Tibial nerve (tissue), 4 donors: ENCODE results near the gene ZBTB11. TPM values are rescaled to one million over a fixed set of nuclear protein-coding genes. Genes with fewer than 3 reads are reported as not detected.
"Not testable (repeated sequence)": the region's sequence is repeated elsewhere in the genome, so short reads cannot be mapped to it uniquely, and the experiment has no call there.

Experiments used
- DNase-seq, 2 donors: peaks; one replicate each; pipeline ENCODE4 v3.0.0-alpha.2; 2019; ENCODE audit warnings: low spot score in 2 of 2
- H3K27ac ChIP-seq, 4 donors: fragments of 200-600 bp; sonication (generic) in 3 of 4; one replicate each; pipeline ENCODE4 v1.5.1; 2017 to 2019; ENCODE audit warnings: mild to moderate bottlenecking in 1 of 4
- H3K27me3 ChIP-seq, 2 donors: fragments of 200-600 bp; sonication (generic) in 1 of 2; one replicate each; pipeline versions ENCODE4 v1.5.1 to v1.6.0; 2017 to 2019
- H3K36me3 ChIP-seq, 3 donors: fragments of 200-600 bp; sonication (generic); one replicate each; pipeline ENCODE4 v1.5.1; 2018 to 2019
- H3K4me1 ChIP-seq, 4 donors: fragments of 200-600 bp; sonication (generic) in 3 of 4; one replicate each; pipeline ENCODE4 v1.5.1; 2017 to 2019
- H3K4me3 ChIP-seq, 4 donors: fragments of 200-600 bp; sonication (generic) in 3 of 4; one replicate each; pipeline ENCODE4 v1.5.1; 2017 to 2019; ENCODE audit warnings: mild to moderate bottlenecking in 1 of 4, moderate library complexity in 1 of 4
- H3K9me3 ChIP-seq, 4 donors: fragments of 200-600 bp; sonication (generic) in 3 of 4; one replicate each; pipeline ENCODE4 v1.5.1; 2017 to 2019
- CTCF ChIP-seq, 5 experiments: fragments of 200-600 bp in 3 of 5; fragments of 450-650 bp in 2 of 5; sonication (generic) in 3 of 5; IDR thresholded peaks; one replicate each; pipeline ENCODE4 v1.5.1; 2016 to 2019; ENCODE audit warnings: antibody characterized with exemption in 5 of 5, mild to moderate bottlenecking in 3 of 5, moderate library complexity in 2 of 5
- EP300 ChIP-seq, 2 donors: sonication (generic); formaldehyde crosslinking; IDR thresholded peaks; one replicate each; pipeline ENCODE4 v1.6.1; 2017; ENCODE audit warnings: antibody characterized with exemption in 2 of 2, mild to moderate bottlenecking in 1 of 2
- POLR2A ChIP-seq, 2 donors: fragments of 450-650 bp; IDR thresholded peaks; one replicate each; pipeline ENCODE4 v1.6.1; 2017; ENCODE audit warnings: antibody characterized with exemption in 2 of 2, mild to moderate bottlenecking in 2 of 2, moderate library complexity in 2 of 2
- WGBS, 2 donors: methylation state at CpG; one replicate each; pipeline ENCODE4 v1.1.5; 2018; 5-methylcytosine and 5-hydroxymethylcytosine counted together
- total RNA-seq, 4 donors: library from RNA; depleted of rRNA; stranded (reverse); fragments of >200 nt; gene quantifications; one replicate each; pipeline ENCODE4 v1.1.0, GENCODE V29; 2016

The ZBTB11 gene
- total RNA-seq, 4 donors from 2014 or later = 18.3 to 20.5 (median 19.6) TPM

- Histone ChIP-seq H3K4me3 (no peak overlapping the region), H3K27me3 (no peaks in the 10 kb centered on the region), H3K27ac (no peak overlapping the region), H3K4me1 (no peaks in the 10 kb centered on the region), H3K9me3 (no peaks in the 10 kb centered on the region), H3K36me3 (no peaks in the 10 kb centered on the region)
- TF ChIP-seq CTCF (IDR thresholded peaks at IDR 0.05) = no peak
- TF ChIP-seq EP300 (IDR thresholded peaks at IDR 0.05) = no peak
- no peak for TF ChIP-seq POLR2A (IDR thresholded peaks at IDR 0.05)
- WGBS, 2 donors = 55 to 61% methylated on average over 9 of the region's 9 CpGs
- DNase-seq = no peak
These were observed 41.6 kb downstream of the ZBTB11 start for GRCh38 chr3:101635345-101635744.

GRCh38 chr3:101634591-101635196 is 42.2 kb downstream of the ZBTB11 start:
- H3K4me3 ChIP-seq = no peak overlapping the region
- no peaks in the 10 kb centered on the region for H3K27me3 ChIP-seq
- no peaks in the 10 kb centered on the region for H3K9me3 ChIP-seq
- no peak for TF ChIP-seq CTCF (IDR thresholded peaks at IDR 0.05)
- H3K36me3 ChIP-seq = no peaks in the 10 kb centered on the region
- no peaks in the 10 kb centered on the region for H3K4me1 ChIP-seq
- no peak overlapping the region for H3K27ac ChIP-seq
- DNase-seq = no peak
- WGBS, 2 donors = 70 to 74% methylated on average over 9 of the region's 9 CpGs

- no peak for TF ChIP-seq POLR2A (IDR thresholded peaks at IDR 0.05)
- TF ChIP-seq CTCF (IDR thresholded peaks at IDR 0.05) = no peak
- TF ChIP-seq EP300 (IDR thresholded peaks at IDR 0.05) = no peak
- no peaks in the 10 kb centered on the region for H3K9me3 ChIP-seq
- no peak for DNase-seq
- H3K27ac ChIP-seq = no peak overlapping the region
- H3K27me3 ChIP-seq = no peaks in the 10 kb centered on the region
- H3K4me3 ChIP-seq = no peak overlapping the region
- no peaks in the 10 kb centered on the region for H3K36me3 ChIP-seq
- WGBS, 2 donors = 90 to 93% methylated on average over 10 of the region's 10 CpGs
- H3K4me1 ChIP-seq = no peaks in the 10 kb centered on the region
These were observed 43.7 kb downstream of the ZBTB11 start for GRCh38 chr3:101633186-101633585.

GRCh38 chr3:101632586-101632985 is 44.3 kb downstream of the ZBTB11 start:
- H3K36me3 ChIP-seq = no peaks in the 10 kb centered on the region
- no peak for DNase-seq
- 71 to 79% methylated on average over 11 of the region's 11 CpGs for WGBS, 2 donors

GRCh38 chr3:101631959-101632358 is 45.0 kb downstream of the ZBTB11 start:
- not testable (repeated sequence) for H3K4me3 ChIP-seq, H3K9me3 ChIP-seq, H3K27me3 ChIP-seq, H3K36me3 ChIP-seq, DNase-seq, H3K4me1 ChIP-seq, H3K27ac ChIP-seq
- WGBS, 2 donors = 88 to 93% methylated on average over 8 of the region's 8 CpGs

More at GRCh38 chr3:101632586-101632985, 44.3 kb downstream of the ZBTB11 start:
- Histone ChIP-seq H3K9me3 (no peaks in the 10 kb centered on the region), H3K27ac (no peak overlapping the region), H3K4me3 (no peak overlapping the region), H3K4me1 (no peaks in the 10 kb centered on the region), H3K27me3 (no peaks in the 10 kb centered on the region)
- no peak for TF ChIP-seq POLR2A (IDR thresholded peaks at IDR 0.05)
- no peak for TF ChIP-seq EP300 (IDR thresholded peaks at IDR 0.05)
- TF ChIP-seq CTCF (IDR thresholded peaks at IDR 0.05) = no peak
